K562 (cell line): ENCODE measurements around the gene FOXI1. TPM values are rescaled to one million over a fixed set of nuclear protein-coding genes. Genes with fewer than 3 reads are reported as not detected.

Source experiments
- ATAC-seq: fragments of 200-7000 bp; cut with Tn5 transposase; 3 replicates; pipeline ENCODE4 v1.9.1; 2020; ENCODE audit warnings: moderate library complexity
- BruUV-seq: library from RNA; stranded (reverse); fragments of 400-500 nt; replicated peaks from 2 replicates; lab custom pipeline; 2021; lab: Mats Ljungman, UMichigan
- CTCF ChIA-PET: fragments of 300-600 bp; formaldehyde crosslinking; extraction: SDS; loops from one replicate; lab custom pipeline; 2021; ENCODE audit warnings: low intra/inter-chr PET ratio; lab: Yijun Ruan, JAX
- POLR2A ChIA-PET: fragments of 300-600, 350-650 bp; sonication (Branson Sonifier 250); formaldehyde crosslinking; extraction: SDS; loops from one replicate; lab custom pipeline; 2021; ENCODE audit warnings: antibody characterized with exemption, inconsistent platforms; lab: Yijun Ruan, JAX
- DNase-seq, 4 experiments: peaks; one replicate each; pipeline versions ENCODE4 v3.0.0 to v3.0.0-alpha.2; 2011 to 2018; ENCODE audit warnings: low spot score in 3 of 4, mixed read lengths in 3 of 4; ENCODE audit errors: extremely low read depth in 1 of 4
- FAIRE-seq: peaks from 2 replicates; lab custom pipeline; 2011; peaks lifted over from hg19 to GRCh38; lab: Jason Lieb, UNC
- H2AFZ ChIP-seq: 2 replicates; pipeline ENCODE4 v1.6.0; 2011; ENCODE audit warnings: low read depth, low read length, control low read depth, inconsistent platforms
- H3K27ac ChIP-seq: fragments of 200-600 bp; 3 replicates; pipeline ENCODE4 v1.8.0; 2011; ENCODE audit warnings: low read depth, mild to moderate bottlenecking, control low read depth, inconsistent platforms, low read length, moderate library complexity, mixed read lengths; ENCODE audit errors: extremely low read depth
- H3K27me3 ChIP-seq, 2 experiments: fragments of 300-600 bp in 1 of 2; 2 replicates in 1 of 2; 3 replicates in 1 of 2; pipeline versions ENCODE4 v1.6.0 to v1.8.0; 2011; ENCODE audit warnings: inconsistent platforms in 2 of 2, low read length in 2 of 2, mild to moderate bottlenecking in 1 of 2, mixed read lengths in 1 of 2, moderate library complexity in 1 of 2; ENCODE audit not compliant: control insufficient read depth in 2 of 2, insufficient read depth in 2 of 2
- H3K36me3 ChIP-seq: fragments of 300-600 bp; 3 replicates; pipeline ENCODE4 v1.8.0; 2011; ENCODE audit warnings: mild to moderate bottlenecking, low read length, inconsistent platforms; ENCODE audit not compliant: control insufficient read depth, insufficient read depth
- H3K4me1 ChIP-seq, 2 experiments: fragments of 200-600 bp in 1 of 2; replicated peaks in 1 of 2; 2 replicates in 1 of 2; 3 replicates in 1 of 2; pipeline versions ENCODE4 v1.5.1 to v1.8.0; 2011; ENCODE audit warnings: inconsistent platforms in 2 of 2, low read length in 2 of 2, mild to moderate bottlenecking in 1 of 2, mixed read lengths in 1 of 2, moderate library complexity in 1 of 2; ENCODE audit not compliant: control insufficient read depth in 2 of 2, insufficient read depth in 2 of 2
- H3K4me2 ChIP-seq: 2 replicates; pipeline ENCODE4 v1.6.1; 2011; ENCODE audit warnings: low read length, control low read depth, inconsistent platforms, mixed read lengths; ENCODE audit not compliant: insufficient read depth
- H3K4me3 ChIP-seq: fragments of 200-600 bp; sonication (generic), shearing (Covaris generic); 2 replicates; pipeline ENCODE4 v1.5.1; 2016; ENCODE audit warnings: control low read depth, inconsistent platforms
- H3K79me2 ChIP-seq: fragments of 200-600 bp; 3 replicates; pipeline ENCODE4 v1.8.0; 2011; ENCODE audit warnings: low read length, inconsistent platforms; ENCODE audit not compliant: control insufficient read depth, insufficient read depth
- H3K9ac ChIP-seq, 2 experiments: 2 replicates each; pipeline versions ENCODE4 v1.6.0 to v1.6.1; 2011; ENCODE audit warnings: low read depth in 2 of 2, low read length in 2 of 2, control low read depth in 1 of 2, inconsistent platforms in 1 of 2, mild to moderate bottlenecking in 1 of 2, mixed read lengths in 1 of 2; ENCODE audit not compliant: insufficient read depth in 1 of 2
- H3K9me1 ChIP-seq: one replicate; pipeline ENCODE4 v1.6.0; 2011; ENCODE audit warnings: inconsistent platforms, mild to moderate bottlenecking, low read length, moderate library complexity; ENCODE audit not compliant: control insufficient read depth, insufficient read depth
- H3K9me3 ChIP-seq: replicated peaks from 2 replicates; pipeline ENCODE4 v1.5.1; 2011; ENCODE audit warnings: low read depth, low read length, inconsistent platforms; ENCODE audit not compliant: control insufficient read depth, insufficient read depth
- H4K20me1 ChIP-seq: replicated peaks from 2 replicates; pipeline ENCODE4 v1.6.1; 2011; ENCODE audit warnings: low read length, inconsistent platforms, mixed read lengths; ENCODE audit not compliant: control insufficient read depth, insufficient read depth
- ATF6 ChIP-seq: sonication (generic); formaldehyde crosslinking; IDR thresholded peaks from 2 replicates; pipeline ENCODE4 v1.4.0; 2020; ENCODE audit warnings: mild to moderate bottlenecking, missing genetic modification reagents
- FOS ChIP-seq: IDR thresholded peaks from 3 replicates; pipeline ENCODE4 v1.6.1; 2011; ENCODE audit not compliant: insufficient read length; ENCODE audit errors: extremely low read depth
- GABPB2 ChIP-seq: fragments of 250-450 bp; sonication (Bioruptor Pico); conservative IDR thresholded peaks from 2 replicates; pipeline ENCODE4 v1.5.1; 2021; ENCODE audit warnings: mild to moderate bottlenecking
- MYNN ChIP-seq, 2 experiments: sonication (generic); formaldehyde crosslinking in 1 of 2; IDR thresholded peaks; 2 replicates each; pipeline versions ENCODE4 v1.5.0 to v1.6.1; 2016 to 2020; ENCODE audit warnings: antibody characterized with exemption in 1 of 2, missing genetic modification reagents in 1 of 2
- NR2F6 ChIP-seq: fragments of 450-650 bp; formaldehyde crosslinking; IDR thresholded peaks from 2 replicates; pipeline ENCODE4 v1.4.0; 2020; ENCODE audit warnings: mild to moderate bottlenecking
- RNF2 ChIP-seq: sonication (generic); IDR thresholded peaks from 2 replicates; pipeline ENCODE4 v1.6.1; 2016
- SPI1 ChIP-seq: IDR thresholded peaks from 2 replicates; pipeline ENCODE4 v1.6.1; 2011; ENCODE audit warnings: low read depth, low read length, control low read depth, borderline replicate concordance
- WGBS: fragments of 100-300 bp; shearing (Covaris generic); methylation state at CpG from one replicate; pipeline ENCODE4 v1.1.6; 2016; ENCODE audit warnings: low coverage, mixed read lengths; ENCODE audit not compliant: insufficient coverage; ENCODE audit errors: missing lambda C conversion rate; 5-methylcytosine and 5-hydroxymethylcytosine counted together
- in situ Hi-C: fragments of 300-500 bp; cut with MboI; formaldehyde crosslinking; loops from 4 replicates; pipeline ENCODE4 v1.15.0; 2018; ENCODE audit warnings: inconsistent platforms, mixed read lengths
- intact Hi-C: fragments of 100-400 bp; cut with micrococcal nuclease; formaldehyde crosslinking; loops from 2 replicates; pipeline ENCODE4 v1.14.2; 2022
- polyA plus RNA-seq, 8 experiments: library from polyadenylated mRNA; depleted of rRNA in 4 of 8; stranded (reverse) in 5 of 8; unstranded in 3 of 8; fragments of >200 nt; fragmentation: Nextera tagmentation in 2 of 8; fragmentation: Illumina TruSeq in 1 of 8; extraction: Ambion mirVana in 2 of 8; extraction: Trizol in 1 of 8; gene quantifications; 2 replicates each; pipeline versions ENCODE4 v1.2.1 to v1.2.3, GENCODE V29; 2011 to 2014; ENCODE audit warnings: inconsistent platforms in 1 of 8, missing spikeins in 1 of 8
- total RNA-seq, 7 experiments: library from RNA; depleted of rRNA in 6 of 7; stranded (reverse); fragments of >200 nt in 6 of 7; fragmentation: Illumina TruSeq in 2 of 7; extraction: Trizol in 2 of 7; gene quantifications; 2 replicates each; pipeline versions ENCODE4 v1.2.1 to v1.2.3, GENCODE V29; 2011 to 2021; ENCODE audit warnings: low replicate concordance in 1 of 7
- TF ChIP-seq, protein P1 (sequence below): IDR thresholded peaks from 3 replicates; pipeline ENCODE4 v1.6.1; 2011; ENCODE audit warnings: borderline replicate concordance, mild to moderate bottlenecking; ENCODE audit not compliant: insufficient read length, insufficient read depth
- TF ChIP-seq, protein P2 (sequence below): sonication (generic); formaldehyde crosslinking; IDR thresholded peaks from 2 replicates; pipeline ENCODE4 v1.8.0; 2022; ENCODE audit warnings: mild to moderate bottlenecking, missing genetic modification reagents, borderline replicate concordance

FOXI1 gene
- total and polyA plus RNA-seq, 9 of the 15 experiments (the other 6 are each of a cell fraction or from before 2014, with no cell fraction given) = not detected

DNA sequence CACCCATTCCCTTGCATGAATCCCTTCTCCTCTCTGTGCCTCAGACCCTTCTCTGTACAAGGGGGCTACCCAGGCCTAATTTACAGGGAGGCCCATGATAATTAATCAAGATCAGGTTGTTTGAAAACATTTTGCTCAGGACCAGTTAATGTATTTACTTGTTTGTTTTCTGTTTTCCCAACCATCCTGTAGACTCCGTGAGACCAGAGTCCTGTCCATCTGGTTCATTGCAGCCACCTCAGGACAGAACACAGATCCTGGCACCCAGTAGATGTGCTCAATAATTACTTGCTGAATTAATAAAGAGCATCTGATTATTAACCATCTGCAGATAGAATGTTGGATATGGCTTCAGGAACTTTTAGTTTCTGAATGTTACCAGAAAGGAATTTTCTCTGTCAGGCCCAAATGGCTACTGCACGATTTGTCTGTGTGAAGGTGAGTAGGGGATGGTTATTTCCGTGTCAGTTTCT is 27.3 kb downstream of the FOXI1 start (continued):
- TF ChIP-seq ATF6 (CRISPR knock-in tag) (no peak), FOS (no peak)
- TF ChIP-seq, all 486 proteins: peak for 0

- H3K36me3 ChIP-seq = no peaks in the 10 kb centered on the region
- intact Hi-C loops (no loop called here), in situ Hi-C loops (no loop called here)
- H3K9me3 ChIP-seq = no peaks in the 10 kb centered on the region
- peaks cover 6 to 14% of the 10 kb centered on the region in 2 experiments; a peak in 3 of 5 replicates for H3K4me1 ChIP-seq
- H3K4me2 ChIP-seq = no peak overlapping the region
- no peak overlapping the region for H2AFZ ChIP-seq
- TF ChIP-seq NR2F6 (CRISPR knock-in tag) = no peak
- no peak for TF ChIP-seq RNF2
- TF ChIP-seq GABPB2 = no peak
- TF ChIP-seq, protein P1, sequence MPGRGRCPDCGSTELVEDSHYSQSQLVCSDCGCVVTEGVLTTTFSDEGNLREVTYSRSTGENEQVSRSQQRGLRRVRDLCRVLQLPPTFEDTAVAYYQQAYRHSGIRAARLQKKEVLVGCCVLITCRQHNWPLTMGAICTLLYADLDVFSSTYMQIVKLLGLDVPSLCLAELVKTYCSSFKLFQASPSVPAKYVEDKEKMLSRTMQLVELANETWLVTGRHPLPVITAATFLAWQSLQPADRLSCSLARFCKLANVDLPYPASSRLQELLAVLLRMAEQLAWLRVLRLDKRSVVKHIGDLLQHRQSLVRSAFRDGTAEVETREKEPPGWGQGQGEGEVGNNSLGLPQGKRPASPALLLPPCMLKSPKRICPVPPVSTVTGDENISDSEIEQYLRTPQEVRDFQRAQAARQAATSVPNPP = no peak
- TF ChIP-seq, protein P2, sequence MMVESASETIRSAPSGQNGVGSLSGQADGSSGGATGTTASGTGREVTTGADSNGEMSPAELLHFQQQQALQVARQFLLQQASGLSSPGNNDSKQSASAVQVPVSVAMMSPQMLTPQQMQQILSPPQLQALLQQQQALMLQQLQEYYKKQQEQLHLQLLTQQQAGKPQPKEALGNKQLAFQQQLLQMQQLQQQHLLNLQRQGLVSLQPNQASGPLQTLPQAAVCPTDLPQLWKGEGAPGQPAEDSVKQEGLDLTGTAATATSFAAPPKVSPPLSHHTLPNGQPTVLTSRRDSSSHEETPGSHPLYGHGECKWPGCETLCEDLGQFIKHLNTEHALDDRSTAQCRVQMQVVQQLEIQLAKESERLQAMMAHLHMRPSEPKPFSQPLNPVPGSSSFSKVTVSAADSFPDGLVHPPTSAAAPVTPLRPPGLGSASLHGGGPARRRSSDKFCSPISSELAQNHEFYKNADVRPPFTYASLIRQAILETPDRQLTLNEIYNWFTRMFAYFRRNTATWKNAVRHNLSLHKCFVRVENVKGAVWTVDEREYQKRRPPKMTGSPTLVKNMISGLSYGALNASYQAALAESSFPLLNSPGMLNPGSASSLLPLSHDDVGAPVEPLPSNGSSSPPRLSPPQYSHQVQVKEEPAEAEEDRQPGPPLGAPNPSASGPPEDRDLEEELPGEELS (CRISPR knock-in tag) = no peak
- TF ChIP-seq MYNN (IDR thresholded peaks at IDR 0.05) = no peak
- no peak for TF ChIP-seq MYNN (CRISPR knock-in tag; IDR thresholded peaks at IDR 0.05)
- TF ChIP-seq SPI1 = peak; percentile 23; the same call in 1 of the 2 replicates
- BruUV-seq = no TSS peak
- no peak overlapping the region for H3K9ac ChIP-seq
- no peaks in the 10 kb centered on the region for H3K9me1 ChIP-seq
- POLR2A ChIA-PET = no interaction called here
- ATAC-seq (no peak), DNase-seq (no peak), FAIRE-seq (no peak)
- CTCF ChIA-PET = no interaction called here
- H3K27me3 ChIP-seq = no peaks in the 10 kb centered on the region
- no peaks in the 10 kb centered on the region for H3K79me2 ChIP-seq
- H3K27ac ChIP-seq = no peak overlapping the region
- 4% methylated on average over 4 of the region's 4 CpGs for WGBS
- no peak overlapping the region for H3K4me3 ChIP-seq
- H4K20me1 ChIP-seq = no peaks in the 10 kb centered on the region
Measured at GRCh38 chr5:170135796-170136490, 30.2 kb downstream of the FOXI1 start.
